HG03565 (cell line): ENCODE measurements around the gene ADGRG6.

Experiments used
- ATAC-seq: cut with Tn5 transposase; IDR thresholded peaks from one replicate; pipeline ENCODE4 v1.9.1; 2021; ENCODE audit warnings: mild to moderate bottlenecking, moderate library complexity; ENCODE audit not compliant: unreplicated experiment

The ADGRG6 gene

GRCh38 chr6:142474531-142475289, 172.9 kb downstream of the ADGRG6 start:
- ATAC-seq = peak; percentile 45

GRCh38 chr6:142476452-142476851, 174.6 kb downstream of the ADGRG6 start:
- no peak for ATAC-seq

DNA sequence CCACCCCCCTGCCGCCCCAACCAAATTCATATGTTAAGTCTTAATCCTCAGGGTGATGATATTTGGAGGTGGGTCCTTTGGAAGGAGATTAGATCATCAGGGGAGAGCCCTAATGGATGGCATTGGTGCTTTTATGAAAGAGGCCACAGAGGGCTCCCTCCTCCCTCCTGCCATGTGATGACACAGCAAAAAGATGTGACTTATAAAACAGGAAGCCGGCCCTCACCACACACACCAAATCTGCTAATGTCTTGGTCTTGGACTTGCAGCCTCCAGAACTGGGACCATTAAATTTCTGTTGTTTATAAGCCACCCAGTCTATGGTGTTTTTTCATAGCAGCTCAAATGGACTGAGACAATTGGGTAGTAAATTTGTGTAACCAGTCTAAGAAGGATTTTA, 176.3 kb downstream of the ADGRG6 start:
- ATAC-seq = no peak

GRCh38 chr6:142481466-142481865, 179.7 kb downstream of the ADGRG6 start:
- ATAC-seq = no peak

- ATAC-seq = no peak
Measured at GRCh38 chr6:142482249-142482648, 180.4 kb downstream of the ADGRG6 start.

GRCh38 chr6:142482974-142483373, 181.2 kb downstream of the ADGRG6 start:
- ATAC-seq = no peak

GRCh38 chr6:142485256-142485655, 183.4 kb downstream of the ADGRG6 start:
- ATAC-seq = no peak

GRCh38 chr6:142489722-142490610, 188.2 kb downstream of the ADGRG6 start:
- no peak for ATAC-seq
